K562 (cell line): ENCODE data around the gene SLC9B1. TPM values are rescaled to one million over a fixed set of nuclear protein-coding genes. Genes with fewer than 3 reads are reported as not detected.

ENCODE experiments used
- DPF2 ChIP-seq: fragments of 450-650 bp; IDR thresholded peaks from 2 replicates; pipeline ENCODE4 v1.6.1; 2016
- FOXK2 ChIP-seq, 2 experiments: fragments of 450-650 bp; IDR thresholded peaks in 1 of 2; conservative IDR thresholded peaks in 1 of 2; 2 replicates each; pipeline ENCODE4 v1.6.1; 2016; ENCODE audit warnings: low read depth in 2 of 2, mild to moderate bottlenecking in 1 of 2
- JUND ChIP-seq, 2 experiments: IDR thresholded peaks; 2 replicates in 1 of 2; 3 replicates in 1 of 2; pipeline ENCODE4 v1.6.1; 2011; ENCODE audit warnings: borderline replicate concordance in 2 of 2, low read depth in 2 of 2, low read length in 2 of 2, improper control_type of control experiment in 1 of 2, missing biosample characterization in 1 of 2, missing genetic modification characterization in 1 of 2, missing genetic modification reagents in 1 of 2
- KAT7 ChIP-seq: sonication (generic); formaldehyde crosslinking; IDR thresholded peaks from 2 replicates; pipeline ENCODE4 v1.8.0; 2022; ENCODE audit warnings: missing genetic modification reagents, mild to moderate bottlenecking, borderline replicate concordance
- KDM1A ChIP-seq, 2 experiments: fragments of 450-650 bp; IDR thresholded peaks; 2 replicates each; pipeline ENCODE4 v1.6.1; 2016; ENCODE audit warnings: mild to moderate bottlenecking in 2 of 2
- MLLT1 ChIP-seq, 2 experiments: fragments of 450-650 bp; IDR thresholded peaks; 2 replicates each; pipeline ENCODE4 v1.6.1; 2016
- MTA1 ChIP-seq: fragments of 450-650 bp; IDR thresholded peaks from 2 replicates; pipeline ENCODE4 v1.6.1; 2017; ENCODE audit warnings: borderline replicate concordance
- MYNN ChIP-seq, 2 experiments: sonication (generic); formaldehyde crosslinking in 1 of 2; IDR thresholded peaks; 2 replicates each; pipeline versions ENCODE4 v1.5.0 to v1.6.1; 2016 to 2020; ENCODE audit warnings: antibody characterized with exemption in 1 of 2, missing genetic modification reagents in 1 of 2
- SNIP1 ChIP-seq: fragments of 450-650 bp; IDR thresholded peaks from 2 replicates; pipeline ENCODE4 v1.7.1; 2017; ENCODE audit warnings: low read depth, mild to moderate bottlenecking
- TEAD4 ChIP-seq, 2 experiments: sonication (generic) in 1 of 2; formaldehyde crosslinking in 1 of 2; IDR thresholded peaks; 2 replicates each; pipeline versions ENCODE4 v1.6.1 to v1.8.0; 2012 to 2022; ENCODE audit warnings: borderline replicate concordance in 1 of 2, inconsistent platforms in 1 of 2, low read length in 1 of 2, mild to moderate bottlenecking in 1 of 2, missing genetic modification reagents in 1 of 2
- TFE3 ChIP-seq: fragments of 450-650 bp; formaldehyde crosslinking; IDR thresholded peaks from 2 replicates; pipeline ENCODE4 v1.4.0; 2020; ENCODE audit warnings: mild to moderate bottlenecking, mixed read lengths
- TOE1 ChIP-seq, 2 experiments: fragments of 450-650 bp in 1 of 2; sonication (generic) in 1 of 2; formaldehyde crosslinking in 1 of 2; IDR thresholded peaks; 2 replicates each; pipeline versions ENCODE4 v1.7.1 to v1.8.0; 2016 to 2022; ENCODE audit warnings: borderline replicate concordance in 2 of 2, mild to moderate bottlenecking in 2 of 2, antibody characterized with exemption in 1 of 2, inconsistent platforms in 1 of 2, low read depth in 1 of 2, missing genetic modification reagents in 1 of 2, moderate library complexity in 1 of 2
- ZBTB11 ChIP-seq, 3 experiments: fragments of 200-800 bp in 1 of 3; fragments of 250-450 bp in 1 of 3; fragments of 450-650 bp in 1 of 3; sonication (Bioruptor Pico) in 1 of 3; sonication (Bioruptor generic) in 1 of 3; formaldehyde crosslinking in 1 of 3; IDR thresholded peaks; 2 replicates each; pipeline versions ENCODE4 v1.6.1 to v1.8.0; 2016 to 2022; ENCODE audit warnings: mild to moderate bottlenecking in 2 of 3, missing genetic modification characterization in 2 of 3, missing compliant biosample characterization in 1 of 3, moderate library complexity in 1 of 3
- ZNF395 ChIP-seq: fragments of 200-800 bp; sonication (Bioruptor generic); IDR thresholded peaks from 2 replicates; pipeline ENCODE4 v1.6.1; 2017; ENCODE audit warnings: missing genetic modification characterization, missing compliant biosample characterization
- ZZZ3 ChIP-seq: fragments of 450-650 bp; IDR thresholded peaks from 2 replicates; pipeline ENCODE4 v1.6.1; 2016; ENCODE audit warnings: antibody characterized with exemption, mild to moderate bottlenecking, moderate library complexity
- polyA plus RNA-seq, 8 experiments: library from polyadenylated mRNA; depleted of rRNA in 4 of 8; stranded (reverse) in 5 of 8; unstranded in 3 of 8; fragments of >200 nt; fragmentation: Nextera tagmentation in 2 of 8; fragmentation: Illumina TruSeq in 1 of 8; extraction: Ambion mirVana in 2 of 8; extraction: Trizol in 1 of 8; gene quantifications; 2 replicates each; pipeline versions ENCODE4 v1.2.1 to v1.2.3, GENCODE V29; 2011 to 2014; ENCODE audit warnings: inconsistent platforms in 1 of 8, missing spikeins in 1 of 8
- total RNA-seq, 7 experiments: library from RNA; depleted of rRNA in 6 of 7; stranded (reverse); fragments of >200 nt in 6 of 7; fragmentation: Illumina TruSeq in 2 of 7; extraction: Trizol in 2 of 7; gene quantifications; 2 replicates each; pipeline versions ENCODE4 v1.2.1 to v1.2.3, GENCODE V29; 2011 to 2021; ENCODE audit warnings: low replicate concordance in 1 of 7

SLC9B1 gene
- total and polyA plus RNA-seq, 9 of the 15 experiments (the other 6 are each of a cell fraction or from before 2014, with no cell fraction given), result 0.21 to 1.3 (median 0.51) TPM

- TF ChIP-seq TEAD4 (IDR thresholded peaks at IDR 0.05; ENCODE audit: low read length), result peak; percentile 63; the same call in 1 of the 2 replicates
- no peak for TF ChIP-seq TEAD4 (CRISPR knock-in tag; IDR thresholded peaks at IDR 0.05; ENCODE audit: borderline replicate concordance)
- TF ChIP-seq SNIP1, result no peak
- TF ChIP-seq MYNN (IDR thresholded peaks at IDR 0.05), result peak; percentile 17; the same call in 1 of the 2 replicates
- TF ChIP-seq MYNN (CRISPR knock-in tag; IDR thresholded peaks at IDR 0.05), result no peak
- TF ChIP-seq MTA1, result no peak
- 0 out of 6 replicates have a peak, but pooled peaks of 1 of the 3 experiments have one; percentile 47 for TF ChIP-seq ZBTB11 (CRISPR knock-in tag; IDR thresholded peaks at IDR 0.05)
- TF ChIP-seq DPF2, result 0 out of 2 replicates have a peak, but pooled peaks have one; percentile 34
- peak in 1 of 2 experiments; percentile 30; a peak in 1 of 4 replicates for TF ChIP-seq FOXK2 (conservative IDR thresholded peaks at IDR 0.05 in 1 of 2, IDR thresholded peaks at IDR 0.05 in 1 of 2; ENCODE audit: low read depth in 2 of 2)
- no peak for TF ChIP-seq JUND (IDR thresholded peaks at IDR 0.05; ENCODE audit: borderline replicate concordance, low read depth, low read length)
- TF ChIP-seq JUND (tag; IDR thresholded peaks at IDR 0.05; ENCODE audit: borderline replicate concordance, low read depth, low read length), result peak; percentile 10; the same call in 1 of the 3 replicates
- TF ChIP-seq KAT7 (CRISPR knock-in tag), result 0 out of 2 replicates have a peak, but pooled peaks have one; percentile 22
- TF ChIP-seq TFE3 (CRISPR knock-in tag), result peak; percentile 59
- 0 out of 2 replicates have a peak, but pooled peaks have one; percentile 42 for TF ChIP-seq ZZZ3
- 0 out of 2 replicates have a peak, but pooled peaks have one; percentile 55 for TF ChIP-seq ZNF395 (CRISPR knock-in tag)
- TF ChIP-seq TOE1 (IDR thresholded peaks at IDR 0.05; ENCODE audit: borderline replicate concordance), result 0 out of 2 replicates have a peak, but pooled peaks have one; percentile 37
- TF ChIP-seq TOE1 (CRISPR knock-in tag; IDR thresholded peaks at IDR 0.05; ENCODE audit: borderline replicate concordance, low read depth), result no peak
- 0 out of 4 replicates have a peak, but pooled peaks of 1 of the 2 experiments have one; percentile 12 for TF ChIP-seq KDM1A (IDR thresholded peaks at IDR 0.05)
- peak in 1 of 2 experiments; percentile 67; a peak in 2 of 4 replicates for TF ChIP-seq MLLT1 (IDR thresholded peaks at IDR 0.05)
Measured at GRCh38 chr4:102868153-102868780, 151.2 kb downstream of the SLC9B1 start (continued).
